ENCODE results near the gene OLFML2B. TPM values are rescaled to one million over a fixed set of nuclear protein-coding genes. Genes with fewer than 3 reads are reported as not detected.

OLFML2B gene
- total RNA-seq, 2 donors from 2014 or later: 30.8 to 49.7 TPM

- no peak for DNase-seq (ENCODE audit: low spot score)
- intact Hi-C loops (cut with DNase I): no loop called here
Measured at GRCh38 chr1:161933592-161934588, 89.8 kb downstream of the OLFML2B start.

Other genes starting within 250 kb of the OLFML2B start
- gene NOS1AP, start 45.8 kb upstream of the OLFML2B start, total RNA-seq: 1 to 10 TPM; 3.7 to 5.0 TPM

All from posterior vena cava (tissue), 2 donors.